ENCODE data around the gene RAI2. TPM values are rescaled to one million over a fixed set of nuclear protein-coding genes. Genes with fewer than 3 reads are reported as not detected.

Gene RAI2
- total RNA-seq (2014; rRNA removed; shearing (Covaris generic)), result not detected in 2 replicates

DNA sequence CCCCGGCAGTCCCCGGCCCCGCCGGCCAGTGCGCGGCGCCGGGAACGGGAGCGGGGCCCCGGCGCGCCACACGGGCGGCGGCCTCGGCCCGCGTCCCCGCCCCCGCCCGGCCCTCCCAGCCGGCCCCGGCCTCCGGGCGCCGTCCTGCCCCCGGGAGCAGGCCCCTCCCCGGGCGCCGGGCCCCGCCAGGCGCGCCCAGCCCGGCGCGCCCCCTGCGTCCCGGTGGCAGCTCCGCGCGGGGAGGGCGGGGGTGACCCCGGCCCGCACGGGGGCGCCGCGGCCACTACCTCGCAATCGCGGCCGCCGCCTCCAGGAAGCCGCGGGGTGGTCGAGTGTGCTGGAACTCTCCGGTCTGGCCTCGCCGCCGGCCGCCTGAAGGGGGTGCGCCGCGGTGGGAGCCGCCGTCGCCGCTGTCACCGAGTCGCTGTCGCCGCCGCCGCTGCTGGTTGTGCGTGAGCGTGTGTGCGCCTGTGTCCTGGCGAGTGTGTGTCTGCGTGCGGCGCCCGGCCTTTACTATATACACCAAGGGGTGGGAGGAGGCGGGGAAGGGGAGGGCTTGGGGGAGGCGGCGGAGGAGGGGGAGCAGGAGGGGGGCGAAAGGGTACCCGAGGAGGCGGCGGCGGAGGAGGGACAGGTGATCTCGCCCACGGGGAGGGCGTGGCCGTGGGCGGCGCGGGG lies at the start of gene RAI2:
RAI2 (minus strand) TSS at position 488 of the 678 bp plus-strand sequence. CDS start 59,288 bp downstream, outside the sequence.
- no peak for DNase-seq (ENCODE audit: low spot score)

DNA sequence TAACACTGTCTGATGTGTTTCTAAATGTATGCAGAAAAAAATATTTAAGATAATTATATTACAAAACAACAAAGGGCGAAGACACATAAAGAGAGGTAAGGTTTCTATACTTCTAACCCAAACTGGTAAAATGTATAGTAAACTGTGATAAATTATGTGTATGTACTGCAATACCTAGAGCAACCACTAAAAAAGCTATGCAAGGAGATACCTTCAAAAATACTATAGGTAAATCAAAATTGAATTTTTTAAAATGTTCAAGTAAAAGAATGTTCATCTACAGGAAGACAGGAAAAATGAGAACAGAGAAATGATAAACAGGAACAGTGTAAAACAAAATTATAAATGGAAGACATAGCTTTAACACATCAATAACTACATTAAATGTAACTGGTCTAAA lies 27.3 kb upstream of the RAI2 start:
- no peak for DNase-seq (ENCODE audit: low spot score)

DNA sequence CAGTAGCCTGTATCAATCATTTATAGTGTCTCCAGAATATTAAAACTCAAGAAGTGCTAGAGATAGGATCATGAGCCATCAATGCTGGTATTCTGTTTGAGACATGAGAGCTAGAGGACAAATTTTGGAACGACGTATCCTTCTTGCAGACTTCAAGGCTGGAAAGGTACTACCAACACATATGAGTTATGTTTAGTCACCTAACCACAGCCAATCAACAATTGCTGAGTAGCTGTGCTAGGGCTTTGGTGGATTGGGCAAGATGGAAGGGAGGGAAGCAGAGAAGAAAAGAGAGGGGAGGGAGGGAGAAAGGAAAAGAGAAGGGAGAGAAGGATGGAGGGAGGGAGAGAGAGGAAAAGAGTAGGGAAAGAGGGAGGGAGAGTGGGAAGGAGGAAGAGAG lies 21.6 kb upstream of the RAI2 start:
- no peak for DNase-seq (ENCODE audit: low spot score)

DNA sequence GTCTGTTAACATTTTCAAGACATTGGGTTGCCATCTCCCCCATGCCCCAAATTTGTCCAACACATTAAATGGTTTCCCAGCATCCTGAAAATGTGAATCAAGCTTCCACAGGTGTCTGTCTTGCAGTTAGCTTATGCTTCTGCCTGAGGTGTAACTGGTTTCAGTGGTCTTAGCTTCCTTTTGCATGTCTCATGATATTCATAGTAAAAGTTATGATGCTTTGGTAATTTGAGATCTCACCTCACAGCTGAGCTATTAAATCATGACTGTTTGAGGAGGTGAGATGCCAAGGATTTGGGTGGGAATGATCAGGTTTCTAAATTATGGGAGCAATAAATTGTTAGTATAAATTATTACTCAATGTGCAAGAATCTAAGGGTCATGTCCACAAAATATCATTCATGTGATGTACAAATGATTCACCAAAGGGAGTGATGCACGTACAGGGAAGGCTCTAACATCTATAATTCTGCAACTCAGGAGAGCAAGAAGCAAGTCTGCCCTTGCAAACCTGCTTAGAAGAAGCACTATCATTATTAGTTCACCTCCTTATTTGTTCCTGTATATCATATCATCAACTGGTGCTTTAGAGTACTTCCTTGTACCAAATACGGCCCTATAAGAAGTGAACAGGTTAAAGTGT lies 17.1 kb upstream of the RAI2 start:
- DNase-seq (ENCODE audit: low spot score), result no peak

DNA sequence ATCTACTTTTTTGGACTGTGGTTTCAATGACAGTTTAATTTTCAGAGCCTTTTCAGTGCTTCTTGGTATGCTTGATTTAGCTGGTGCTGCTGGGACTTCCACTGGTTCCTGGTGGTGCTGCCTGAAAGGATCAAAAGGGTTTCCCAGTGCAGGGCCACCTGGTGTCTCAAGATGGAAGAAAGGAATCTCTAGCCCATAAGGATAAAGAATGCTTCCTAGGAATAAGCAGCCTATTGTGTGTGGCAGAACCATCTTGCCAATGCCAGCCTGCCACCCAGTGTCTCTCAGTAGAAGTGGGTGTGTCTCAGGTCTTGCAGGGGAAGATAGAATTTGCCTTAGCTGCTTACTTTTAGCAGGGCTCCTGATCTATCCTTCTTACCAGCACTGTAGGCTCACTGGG lies 15.0 kb upstream of the RAI2 start:
- peak; percentile 50 for DNase-seq (ENCODE audit: low spot score)

DNA sequence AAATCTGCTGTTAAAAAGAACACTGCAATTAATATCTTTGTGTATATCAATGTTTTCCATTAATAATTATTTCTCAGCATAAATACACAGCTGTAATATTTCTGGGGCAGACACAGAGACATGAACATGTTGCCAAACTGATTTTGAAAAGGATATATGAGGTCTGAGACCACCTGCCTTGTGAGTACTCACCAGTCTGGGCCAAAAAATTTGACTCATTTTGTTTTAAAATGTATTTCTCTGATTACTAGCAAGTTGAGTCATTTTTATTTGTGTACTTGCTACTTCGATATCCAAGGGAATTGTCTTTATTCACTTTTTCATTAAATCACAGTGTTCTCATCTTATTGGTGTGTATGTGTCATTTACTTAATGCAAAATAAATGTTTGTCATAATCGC lies 8.5 kb upstream of the RAI2 start:
- no peak for DNase-seq (ENCODE audit: low spot score)

DNA sequence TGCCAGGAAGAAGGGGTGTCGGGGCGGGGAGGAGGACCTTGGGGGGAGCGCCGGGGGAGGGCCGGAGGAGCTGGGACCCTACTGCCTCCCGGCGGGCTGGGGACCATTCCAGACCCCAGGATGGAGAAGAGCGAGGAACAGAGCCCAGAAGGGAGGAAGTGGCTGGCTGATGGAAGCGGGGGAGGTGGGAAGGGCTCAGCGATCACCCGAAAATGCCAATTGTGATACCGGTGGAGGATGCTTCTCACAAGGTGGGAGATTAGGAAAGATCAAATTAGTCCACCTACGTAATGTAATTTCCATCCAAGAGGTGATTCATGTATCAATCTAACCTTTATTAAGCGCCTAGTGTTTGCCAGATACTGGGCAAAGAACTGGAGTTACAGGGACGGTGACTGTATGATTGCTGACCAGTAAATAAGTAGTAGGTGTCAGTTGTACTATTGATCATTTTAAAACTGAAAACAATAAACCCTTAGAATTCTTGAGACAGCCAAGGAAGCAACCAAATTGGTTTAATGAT lies 452 bp upstream of the RAI2 start:
- no peak for DNase-seq (ENCODE audit: low spot score)

DNA sequence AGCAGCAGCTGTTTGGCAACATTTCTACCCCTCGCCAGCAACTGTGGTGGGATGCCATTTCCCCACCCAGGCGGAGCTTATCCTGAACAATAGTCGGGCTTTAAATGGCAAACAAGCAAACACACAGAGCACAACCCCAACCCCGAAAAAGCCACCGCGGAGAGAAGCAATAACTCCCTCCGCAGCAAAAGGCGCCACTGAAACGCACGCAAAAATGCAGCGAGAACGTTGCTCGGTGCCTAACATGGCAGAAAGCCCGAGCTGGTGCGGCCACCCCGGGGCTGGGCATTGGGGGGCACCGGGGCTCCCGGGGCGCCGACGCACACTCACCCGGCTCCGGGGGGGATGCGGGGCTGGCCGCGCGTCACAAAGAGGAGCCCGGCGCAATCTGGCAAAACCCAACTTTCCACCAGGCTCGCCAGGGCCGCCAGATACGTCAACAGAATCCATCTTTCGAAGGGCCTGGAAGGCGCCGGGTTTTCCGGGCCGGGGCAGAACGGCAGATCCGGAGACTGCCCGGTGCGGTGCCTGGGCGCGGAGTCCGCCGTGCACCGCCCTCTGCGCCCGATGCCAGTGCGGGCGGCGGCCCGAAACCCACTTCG lies 818 bp downstream of the RAI2 start:
- no peak for DNase-seq (ENCODE audit: low spot score)

DNA sequence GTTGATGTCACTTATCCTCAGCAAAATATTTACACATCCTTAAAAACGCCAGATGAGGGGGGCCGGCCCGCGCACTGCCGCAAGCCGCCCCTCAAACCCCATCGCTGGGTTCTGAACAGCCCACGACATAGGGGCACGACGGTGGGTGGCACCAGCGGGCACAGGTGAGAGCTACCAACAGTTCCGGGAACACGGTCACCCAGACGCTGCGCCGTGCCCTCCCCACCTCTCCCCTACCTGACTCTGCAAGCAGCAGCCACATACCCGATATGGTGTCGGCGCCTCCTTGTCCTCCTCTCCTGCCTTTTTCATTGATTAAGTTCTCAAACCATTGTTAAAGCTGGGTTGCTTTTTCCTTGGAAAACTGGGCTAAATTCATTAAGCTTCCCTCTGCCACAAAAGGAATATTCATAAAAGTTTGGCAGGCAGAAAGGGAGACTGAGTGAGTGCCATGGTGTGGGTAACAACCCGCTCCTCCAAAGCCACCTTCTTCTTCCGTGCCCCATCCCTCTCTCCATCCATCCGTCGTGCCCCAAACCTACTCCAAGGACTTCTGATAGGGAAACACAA lies 1.4 kb downstream of the RAI2 start:
- DNase-seq (ENCODE audit: low spot score), result no peak

DNA sequence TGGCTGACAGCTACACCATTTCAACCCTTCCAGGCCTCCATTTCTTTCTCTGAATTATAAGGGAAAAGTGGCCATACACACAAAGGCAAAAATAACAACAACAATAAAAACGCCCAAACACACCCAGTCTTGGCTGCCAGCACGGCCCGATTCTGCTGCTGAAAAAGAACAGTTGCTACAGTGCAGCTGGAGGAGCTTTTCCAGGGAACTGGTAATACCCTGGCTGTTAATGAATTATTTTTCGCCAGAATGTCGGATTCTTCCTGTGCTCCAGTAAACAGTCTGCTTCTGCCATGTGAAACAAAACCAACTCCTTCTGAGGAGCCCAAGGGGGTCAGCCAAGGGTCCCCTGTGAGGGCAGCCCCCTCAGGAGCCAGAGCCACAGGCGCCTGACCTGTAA lies 6.6 kb downstream of the RAI2 start:
- DNase-seq (ENCODE audit: low spot score), result no peak

DNA sequence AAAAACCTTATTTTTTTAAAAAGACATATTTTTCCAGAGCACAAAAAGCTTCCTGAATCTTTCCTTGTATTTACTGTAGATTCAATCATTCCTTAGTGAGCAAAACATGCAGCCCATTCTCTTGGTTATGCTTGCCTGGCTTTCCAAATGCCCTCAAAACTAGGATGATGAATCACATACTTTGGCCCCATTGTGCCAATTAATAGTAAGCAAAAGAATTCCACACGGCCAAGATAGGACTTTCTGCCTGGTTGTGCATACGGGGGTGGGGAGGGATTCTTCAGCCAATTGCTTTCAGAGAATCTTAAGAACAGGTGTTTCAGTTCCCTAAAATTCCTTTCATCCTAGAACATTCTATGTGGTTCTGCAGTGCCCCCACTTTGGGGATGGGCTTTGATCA lies 7.0 kb downstream of the RAI2 start:
- DNase-seq (ENCODE audit: low spot score), result no peak

DNA sequence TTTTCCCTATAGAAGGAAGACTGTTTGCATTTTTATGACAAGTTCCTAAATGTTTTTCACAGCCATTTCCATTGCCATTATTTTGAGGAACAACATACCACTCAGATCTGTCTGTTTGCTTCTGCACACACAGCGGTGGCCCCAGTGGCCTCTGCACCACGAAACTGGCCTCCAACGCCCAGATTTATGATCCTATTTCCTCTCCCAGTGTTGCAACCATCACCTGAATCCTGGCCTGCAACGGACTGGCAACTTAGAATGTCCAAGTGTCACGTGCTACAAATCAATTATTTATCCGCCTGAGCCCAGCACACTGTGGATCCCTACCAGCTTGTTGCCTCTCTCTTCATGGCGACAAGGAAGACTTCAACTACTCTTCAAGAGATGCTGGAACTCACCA lies 9.2 kb downstream of the RAI2 start:
- no peak for DNase-seq (ENCODE audit: low spot score)

DNA sequence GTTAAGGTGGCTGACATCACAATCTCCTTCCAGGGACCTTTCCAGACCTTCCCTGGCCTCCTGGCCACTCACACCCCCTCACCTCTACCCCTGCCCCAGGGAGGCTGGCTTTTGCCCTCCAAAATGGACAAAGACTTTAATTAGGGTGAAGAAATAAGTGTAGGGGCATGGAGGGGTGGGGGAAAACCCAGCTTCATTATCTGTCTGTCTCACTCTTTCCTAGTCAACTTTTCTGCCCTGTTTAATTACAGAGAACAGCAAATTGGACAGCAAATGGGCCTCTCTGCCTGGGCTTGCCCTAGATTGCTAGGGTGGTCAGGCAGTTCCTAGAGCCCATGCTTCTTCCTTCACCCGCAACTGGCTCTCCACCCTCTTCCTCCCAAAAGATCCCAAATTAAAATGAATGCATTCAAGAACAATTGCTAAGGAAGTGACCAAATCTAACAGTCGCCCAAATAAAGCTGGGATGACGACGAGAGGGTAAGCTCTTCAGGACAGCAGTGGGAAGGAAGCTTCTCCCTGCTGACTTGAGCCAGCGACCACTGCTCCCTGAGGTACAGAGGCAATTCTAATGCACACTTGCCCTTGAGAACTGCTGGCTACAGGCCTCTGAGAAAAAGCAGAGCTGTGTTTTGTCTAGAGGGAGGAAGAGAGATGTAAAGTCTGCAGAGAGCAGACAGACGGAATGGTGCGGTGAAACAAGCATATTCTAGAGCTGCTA lies 12.4 kb downstream of the RAI2 start:
- DNase-seq (ENCODE audit: low spot score), result no peak

DNA sequence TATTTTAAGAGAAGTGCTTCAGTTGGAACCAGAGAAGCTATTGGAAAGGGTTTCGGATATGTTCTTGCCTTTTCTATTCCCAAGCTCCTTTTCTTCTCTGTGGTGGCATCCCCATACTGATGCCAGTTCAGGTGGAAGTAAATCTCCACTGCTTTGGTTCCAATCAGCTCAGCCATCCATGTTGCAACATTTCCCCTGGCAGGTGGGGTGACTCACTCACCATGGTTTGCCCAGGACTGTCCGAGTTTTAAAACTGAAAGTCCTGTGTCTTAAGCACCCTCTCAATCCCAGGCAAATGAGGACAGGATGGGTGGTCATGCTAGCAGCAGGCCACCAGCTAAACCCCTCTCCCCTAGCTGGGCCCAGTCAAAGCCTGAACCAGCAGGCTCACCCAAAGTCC lies 15.1 kb downstream of the RAI2 start:
- DNase-seq (ENCODE audit: low spot score), result no peak

DNA sequence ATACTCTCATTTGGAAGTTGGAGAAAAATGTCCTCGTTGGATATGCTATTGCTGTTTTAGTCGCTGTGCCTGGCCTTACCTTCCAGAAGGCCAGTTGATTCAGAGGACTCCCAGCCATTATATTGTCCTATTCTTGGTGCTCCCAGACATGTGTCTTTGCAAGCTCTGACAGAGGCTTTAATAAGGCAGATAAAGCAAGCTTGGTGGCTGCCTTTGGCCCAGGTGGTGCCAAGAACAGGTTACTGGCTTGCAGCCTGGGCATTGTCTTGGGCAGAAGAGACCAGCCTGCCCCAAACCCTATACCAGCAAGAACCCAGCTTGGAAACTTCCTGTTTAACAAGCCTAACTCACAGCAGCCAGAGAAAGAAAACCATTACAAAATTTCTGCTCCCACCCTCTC lies 16.9 kb downstream of the RAI2 start:
- DNase-seq (ENCODE audit: low spot score), result no peak

DNA sequence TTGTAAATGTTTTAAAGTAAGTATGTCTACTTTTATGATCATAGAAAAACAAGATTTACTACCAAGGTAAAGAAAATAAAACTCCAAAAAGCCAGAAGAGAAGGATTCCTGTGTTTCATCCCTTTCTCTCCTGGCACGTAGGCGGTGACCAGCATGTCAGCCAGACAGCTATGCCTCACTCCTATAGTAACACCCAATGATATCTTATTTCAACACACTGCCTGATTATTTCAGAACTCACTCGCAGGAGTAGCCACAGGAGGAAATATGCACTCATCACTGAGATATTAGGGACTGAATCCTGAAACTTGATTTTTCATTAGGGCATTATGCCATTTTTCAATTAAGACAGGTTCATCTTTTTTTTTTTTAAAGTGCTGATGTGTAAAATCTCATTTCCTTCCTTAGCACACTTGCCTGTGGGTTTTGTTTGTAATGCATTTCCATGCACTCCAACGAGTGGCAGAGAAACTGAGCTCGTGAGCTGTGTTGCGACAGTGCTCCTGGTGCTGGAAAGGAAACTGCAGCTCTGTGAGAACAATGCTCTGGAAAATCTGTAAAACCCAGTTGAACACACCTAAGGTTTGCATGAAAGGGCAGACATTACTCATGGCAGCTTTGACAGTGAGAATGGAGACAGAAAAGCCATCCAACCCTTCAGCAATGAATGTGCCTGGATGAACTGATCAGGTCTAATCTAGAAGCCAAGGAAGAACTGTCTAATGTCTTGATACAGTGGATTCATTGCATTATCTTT lies 18.2 kb downstream of the RAI2 start:
- no peak for DNase-seq (ENCODE audit: low spot score)

DNA sequence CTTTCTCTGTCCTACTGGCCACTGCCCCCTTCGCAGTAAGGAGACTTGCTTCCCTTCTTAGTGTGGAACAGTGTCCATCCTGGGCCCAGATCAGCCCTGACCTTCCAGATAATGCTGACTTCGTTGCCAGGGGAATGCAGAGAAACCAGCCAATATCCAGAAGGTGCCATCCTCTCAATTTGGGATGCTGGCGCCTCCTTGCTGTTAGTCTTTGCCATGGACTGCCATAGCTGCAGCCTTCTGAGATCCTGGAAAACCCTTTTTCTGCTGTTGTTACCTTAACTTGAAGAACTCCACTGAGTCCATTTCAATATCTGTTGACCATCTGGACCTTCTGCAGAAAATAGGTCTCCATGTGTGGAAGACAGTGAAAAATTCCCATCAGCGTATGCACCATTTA lies 21.8 kb downstream of the RAI2 start:
- no peak for DNase-seq (ENCODE audit: low spot score)

DNA sequence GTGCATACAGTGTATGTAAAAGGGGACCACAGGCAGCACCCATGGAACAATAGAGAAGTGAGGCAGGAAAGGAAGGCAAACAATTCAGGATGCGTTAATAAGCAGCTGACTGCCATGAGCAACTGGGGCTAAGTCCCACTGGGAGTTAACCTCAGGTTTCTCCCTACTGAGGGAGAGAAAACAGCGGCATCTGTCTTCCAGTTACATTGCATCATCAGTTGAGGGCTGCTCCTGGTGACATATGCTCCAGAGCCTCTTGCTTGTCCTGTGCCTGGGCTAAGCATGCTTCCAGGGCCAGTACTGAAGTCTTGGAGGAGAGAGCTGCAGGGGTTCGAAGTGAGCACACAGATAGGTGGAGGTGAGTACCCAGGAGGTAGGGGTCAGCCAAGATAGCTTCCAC lies 24.3 kb downstream of the RAI2 start:
- no peak for DNase-seq (ENCODE audit: low spot score)

DNA sequence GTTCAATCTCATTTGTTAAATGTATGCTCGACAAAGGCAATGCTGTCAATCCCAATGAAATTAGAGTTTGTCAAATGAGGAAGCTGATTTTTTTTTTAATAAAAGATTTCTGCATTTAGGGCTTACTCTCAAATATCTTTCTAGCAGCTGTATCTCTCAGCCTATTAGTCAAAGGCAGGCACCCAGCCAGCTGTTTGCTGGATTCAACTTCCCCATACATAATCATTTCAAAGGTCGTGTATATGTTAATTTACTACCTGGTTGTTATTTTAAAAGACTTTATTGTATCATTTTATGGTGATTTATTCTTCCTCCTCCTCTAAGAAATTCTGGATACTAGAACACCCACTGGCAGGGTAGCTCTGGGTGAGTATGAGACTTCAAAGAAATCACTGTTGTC lies 27.1 kb downstream of the RAI2 start:
- no peak for DNase-seq (ENCODE audit: low spot score)

DNA sequence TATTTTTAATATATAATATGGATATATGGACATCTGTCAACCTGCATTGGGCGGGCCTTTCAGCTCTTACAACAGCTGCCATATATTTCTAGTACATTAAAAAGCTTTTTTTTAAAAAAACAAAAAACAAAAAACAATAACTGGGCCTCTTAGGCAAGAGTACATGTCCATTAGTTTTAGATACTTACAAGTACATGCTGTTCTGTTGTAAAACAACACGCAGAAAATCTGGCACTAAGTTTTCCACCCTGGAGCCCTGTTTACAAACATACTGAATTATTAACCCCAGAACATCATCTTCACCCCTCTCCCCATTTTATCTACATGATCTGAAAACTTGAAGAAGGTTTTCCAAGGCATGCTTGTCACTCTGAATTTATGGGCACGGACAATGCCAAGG lies 29.8 kb downstream of the RAI2 start:
- DNase-seq (ENCODE audit: low spot score), result no peak

DNA sequence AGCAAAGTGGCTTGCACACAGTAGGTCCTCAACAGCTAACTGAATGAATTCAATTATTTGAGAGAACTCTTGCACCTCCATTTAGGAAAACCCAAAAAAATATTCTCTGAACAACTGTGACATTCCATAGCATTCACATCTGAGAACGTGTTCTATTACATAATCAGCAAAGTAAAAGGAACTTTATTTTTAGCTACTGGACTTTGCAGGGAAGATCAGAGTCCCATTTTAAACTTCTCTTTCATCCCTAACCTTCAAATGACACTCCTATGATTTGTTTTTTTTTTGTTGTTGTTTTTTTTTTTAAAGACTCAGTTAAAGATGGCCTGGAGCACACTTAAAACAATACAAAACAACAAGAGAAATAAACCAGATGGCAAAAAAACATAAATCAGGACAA lies 30.9 kb downstream of the RAI2 start:
- no peak for DNase-seq (ENCODE audit: low spot score)
